ENCODE data around the gene DNAAF1. TPM values are rescaled to one million over a fixed set of nuclear protein-coding genes. Genes with fewer than 3 reads are reported as not detected.
A peak's percentile ranks its signal among the peaks of the same experiment; 100 is the strongest.

DNAAF1 gene
- total and polyA plus RNA-seq, 11 donors = 0.15 to 0.38 (median 0.25) TPM; not detected in 6

- Histone ChIP-seq H3K27me3 (no peaks in the 10 kb centered on the region), H3K36me3 (peaks cover 0 to 56% (median 35%) of the 10 kb centered on the region in 9 donors), H3K4me1 (no peaks in the 10 kb centered on the region), H3K4me3 (no peak overlapping the region), H3K9me3 (no peaks in the 10 kb centered on the region), H3K27ac (no peak overlapping the region)
- no peak for TF ChIP-seq CTCF (IDR thresholded peaks at IDR 0.05)
- no peak for TF ChIP-seq POLR2A (IDR thresholded peaks at IDR 0.05)
- ATAC-seq (no peak), DNase-seq (no peak)
- 92 to 96% (median 95%) methylated on average over 7 of the region's 7 CpGs for WGBS, 4 donors
- intact Hi-C loops (cut with DNase I) = no loop called here
Observed at GRCh38 chr16:84124257-84125073, 20.6 kb upstream of the DNAAF1 start.

- no peaks in the 10 kb centered on the region for H3K4me1 ChIP-seq
- peaks cover 0 to 46% (median 33%) of the 10 kb centered on the region in 9 donors for H3K36me3 ChIP-seq
- intact Hi-C loops (cut with DNase I) = no loop called here
- DNase-seq (no peak), ATAC-seq (peak in 1 of 4 donors; percentile 29)
- H3K27me3 ChIP-seq = no peaks in the 10 kb centered on the region
- 68 to 85% (median 79%) methylated on average over 5 of the region's 5 CpGs for WGBS, 4 donors
- TF ChIP-seq POLR2A (IDR thresholded peaks at IDR 0.05) (no peak), CTCF (IDR thresholded peaks at IDR 0.05) (no peak)
- H3K4me3 ChIP-seq = no peak overlapping the region
- H3K27ac ChIP-seq = no peak overlapping the region
- no peaks in the 10 kb centered on the region for H3K9me3 ChIP-seq
Observed at GRCh38 chr16:84131117-84131516, 14.0 kb upstream of the DNAAF1 start.

- Histone ChIP-seq H3K27ac (no peak overlapping the region), H3K4me3 (no peak overlapping the region), H3K9me3 (no peaks in the 10 kb centered on the region), H3K4me1 (peaks cover 0 to 7% (median 0%) of the 10 kb centered on the region in 12 donors), H3K27me3 (no peaks in the 10 kb centered on the region), H3K36me3 (peaks cover 0 to 33% (median 31%) of the 10 kb centered on the region in 9 donors)
- no peak for DNase-seq
- WGBS, 4 donors = 87 to 90% (median 90%) methylated on average over 7 of the region's 7 CpGs
- intact Hi-C loops (cut with DNase I) = no loop called here
- TF ChIP-seq CTCF (IDR thresholded peaks at IDR 0.05) (no peak), POLR2A (IDR thresholded peaks at IDR 0.05) (no peak)
- ATAC-seq = no peak
Observed at GRCh38 chr16:84132527-84133285, 12.4 kb upstream of the DNAAF1 start.

All from heart left ventricle (tissue), 16 donors.